Suprapubic skin (tissue), 4 donors: ENCODE results near the gene KDELR3.

Experiments used
- CTCF ChIP-seq, 2 donors: fragments of 200-600 bp in 1 of 2; fragments of 450-650 bp in 1 of 2; sonication (generic) in 1 of 2; IDR thresholded peaks; one replicate each; pipeline ENCODE4 v1.5.1; 2016 to 2019; ENCODE audit warnings: antibody characterized with exemption in 2 of 2, mild to moderate bottlenecking in 1 of 2, moderate library complexity in 1 of 2
- EP300 ChIP-seq: sonication (generic); formaldehyde crosslinking; IDR thresholded peaks from one replicate; pipeline ENCODE4 v1.6.1; 2017; ENCODE audit warnings: antibody characterized with exemption
- POLR2A ChIP-seq, 2 donors: fragments of 450-650 bp; IDR thresholded peaks; one replicate each; pipeline ENCODE4 v1.6.1; 2017; ENCODE audit warnings: antibody characterized with exemption in 2 of 2, mild to moderate bottlenecking in 2 of 2, moderate library complexity in 2 of 2
- POLR2AphosphoS5 ChIP-seq, 3 donors: sonication (generic); formaldehyde crosslinking; IDR thresholded peaks; one replicate each; pipeline ENCODE4 v1.6.1; 2017; ENCODE audit warnings: antibody characterized with exemption in 3 of 3

- no peak for TF ChIP-seq POLR2AphosphoS5 (IDR thresholded peaks at IDR 0.05)
- no peak for TF ChIP-seq CTCF (IDR thresholded peaks at IDR 0.05)
- no peak for TF ChIP-seq EP300
- no peak for TF ChIP-seq POLR2A (IDR thresholded peaks at IDR 0.05)
These were observed 40.0 kb upstream of the KDELR3 start for GRCh38 chr22:38427940-38428339.
